GM18520 (cell line): ENCODE data around the gene CEP131.

Source experiments
- ATAC-seq: cut with Tn5 transposase; IDR thresholded peaks from one replicate; pipeline ENCODE4 v1.9.1; 2021; ENCODE audit not compliant: unreplicated experiment

The CEP131 gene

DNA sequence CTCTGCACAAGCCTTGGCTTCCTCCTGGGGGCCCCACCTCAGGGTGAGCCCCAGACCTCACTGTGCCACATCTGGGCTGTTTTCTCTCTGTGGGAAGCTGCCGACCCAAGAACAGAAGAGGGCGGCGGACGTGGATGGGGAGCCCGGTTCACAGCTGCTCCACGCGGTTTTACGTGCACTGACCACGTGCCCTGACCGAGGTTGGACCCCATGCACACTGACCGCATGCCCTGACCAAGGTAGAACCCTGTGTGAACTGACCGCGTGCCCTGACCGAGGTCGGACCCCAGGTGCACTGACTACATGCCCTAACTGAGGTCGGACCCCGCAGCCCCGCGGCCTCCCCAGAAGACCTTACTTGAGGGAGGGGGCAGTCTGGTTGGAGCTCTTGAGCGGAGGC, 19.6 kb downstream of the CEP131 start:
- no peak for ATAC-seq

DNA sequence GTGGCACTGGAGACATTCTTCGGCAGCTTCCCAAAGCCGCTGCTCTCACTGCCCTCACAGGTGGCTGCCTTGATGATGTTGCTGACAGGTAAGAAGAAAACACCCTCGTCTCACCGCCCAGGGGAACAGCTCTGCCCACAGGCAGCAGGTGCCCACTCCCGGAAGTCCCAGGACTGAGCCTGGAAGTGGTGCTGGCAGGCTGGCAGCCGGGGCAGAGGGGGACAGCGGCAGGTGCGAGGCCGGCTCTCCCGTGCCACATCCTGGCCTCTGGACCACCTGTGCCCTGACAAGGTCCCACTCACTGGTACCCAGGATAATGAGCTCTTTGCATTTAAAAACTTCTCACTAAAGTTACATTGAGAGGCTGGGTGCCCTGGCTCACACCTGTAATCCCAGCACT, 20.4 kb downstream of the CEP131 start:
- ATAC-seq, result no peak

DNA sequence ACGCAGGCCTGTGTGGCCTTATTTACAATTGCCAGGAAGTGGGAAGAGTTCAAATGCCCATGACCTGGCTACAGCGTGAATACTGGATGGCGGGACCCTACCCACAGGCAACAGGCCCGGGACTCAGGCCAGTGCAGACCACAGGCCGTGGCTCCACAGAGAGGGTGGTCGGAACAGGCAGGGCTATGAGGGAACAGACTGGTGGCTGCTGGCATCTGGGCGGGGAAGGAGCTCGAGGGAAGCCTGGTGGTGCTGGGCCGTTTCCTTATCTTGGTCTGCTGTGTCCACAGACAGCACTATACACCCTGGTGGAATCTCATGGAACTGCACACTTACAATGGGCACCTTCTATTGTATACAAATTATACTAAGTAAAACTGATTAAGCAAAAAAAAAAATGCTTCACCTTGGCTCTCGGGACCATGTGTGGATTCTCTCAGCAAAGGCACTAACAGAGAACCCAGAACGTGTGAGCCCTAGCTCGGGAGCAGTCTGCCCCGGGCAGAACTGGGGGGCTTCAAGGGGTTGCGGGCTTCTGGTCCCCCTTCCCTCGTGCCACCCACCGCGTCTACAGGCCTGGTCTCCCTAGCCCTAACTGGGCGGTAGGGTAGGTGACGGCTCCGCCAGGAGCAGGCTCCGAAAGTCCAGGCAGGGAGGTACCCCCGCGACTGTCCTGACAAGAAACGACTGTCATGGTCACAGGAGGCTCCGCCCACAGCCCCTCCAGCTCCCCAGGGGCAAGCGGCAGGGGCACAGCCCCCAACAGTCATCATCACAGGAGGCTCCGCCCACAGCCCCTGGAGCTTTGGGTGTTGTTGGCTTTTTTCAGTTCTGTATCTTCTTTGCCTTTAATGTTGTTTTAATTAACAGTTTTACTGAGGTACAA, 21.8 kb downstream of the CEP131 start:
- ATAC-seq, result no peak

DNA sequence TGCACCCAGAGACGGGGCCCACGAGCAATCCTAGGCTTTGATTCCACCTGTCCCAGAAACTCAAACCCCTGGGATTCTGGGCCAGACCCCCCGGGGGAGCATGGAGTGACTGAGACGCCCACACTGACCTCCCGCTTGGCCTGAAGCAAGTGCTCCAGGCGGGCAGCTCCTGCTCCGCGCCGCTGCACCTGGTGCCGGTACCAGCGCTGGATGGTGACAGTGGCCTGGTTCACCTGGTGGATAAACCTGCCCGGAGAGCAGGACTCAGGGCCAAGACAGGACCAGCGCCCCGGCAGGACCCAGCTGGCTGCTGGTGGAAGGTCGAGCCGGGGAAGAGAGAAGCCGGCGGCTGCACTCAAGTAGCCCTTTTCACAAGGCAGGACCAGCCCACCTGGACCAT, 22.6 kb downstream of the CEP131 start:
- no peak for ATAC-seq

DNA sequence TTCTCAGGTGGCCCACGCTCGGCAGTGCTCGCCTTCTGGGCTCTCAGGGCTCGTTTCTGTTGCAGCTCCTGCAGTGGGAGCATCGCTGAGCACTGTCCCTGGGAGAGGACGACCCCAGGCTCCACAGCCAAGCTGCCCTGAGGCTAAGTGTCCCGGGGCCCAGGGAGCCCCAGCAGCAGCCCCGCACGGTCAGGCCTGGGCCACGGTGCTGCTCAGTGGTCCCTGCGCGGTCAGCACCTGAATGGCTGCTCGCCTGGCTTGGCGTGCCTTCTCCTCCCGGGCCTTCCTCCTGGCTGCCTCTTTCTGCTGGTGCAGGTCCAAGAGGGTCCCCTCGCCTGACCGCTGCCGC, 23.3 kb downstream of the CEP131 start:
- no peak for ATAC-seq

DNA sequence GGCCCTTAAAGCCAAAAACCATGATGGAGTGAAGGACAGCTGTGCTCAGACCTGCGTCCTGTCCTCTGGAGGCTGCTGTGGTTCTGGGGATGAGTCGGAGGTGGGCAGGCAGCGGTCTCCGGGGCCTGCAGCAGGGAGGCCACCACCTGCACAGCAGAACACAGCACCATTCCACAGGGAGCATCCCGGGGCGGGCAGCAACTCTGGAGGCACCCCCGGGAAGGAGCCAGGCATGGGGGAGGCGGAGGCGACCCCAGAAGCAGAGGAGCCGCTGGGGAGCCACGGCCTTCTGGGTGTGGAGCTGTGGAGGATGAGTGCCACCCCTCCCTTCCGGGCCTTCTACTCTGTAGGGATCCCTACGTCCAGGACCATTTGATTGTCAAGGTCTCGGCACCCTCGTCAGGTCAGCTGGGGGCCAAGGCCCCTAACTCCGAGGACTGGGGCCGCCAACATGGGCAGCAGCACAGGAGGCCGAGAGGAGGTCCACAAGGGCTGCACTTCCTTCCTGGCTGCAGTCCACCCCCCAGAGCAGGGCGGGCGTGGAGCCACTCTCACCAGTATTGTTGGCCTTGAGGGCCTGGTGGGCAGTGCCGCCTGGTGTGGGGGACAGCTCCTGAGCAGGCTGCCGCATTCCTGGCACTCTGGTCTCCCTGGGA, 23.8 kb downstream of the CEP131 start:
- no peak for ATAC-seq

DNA sequence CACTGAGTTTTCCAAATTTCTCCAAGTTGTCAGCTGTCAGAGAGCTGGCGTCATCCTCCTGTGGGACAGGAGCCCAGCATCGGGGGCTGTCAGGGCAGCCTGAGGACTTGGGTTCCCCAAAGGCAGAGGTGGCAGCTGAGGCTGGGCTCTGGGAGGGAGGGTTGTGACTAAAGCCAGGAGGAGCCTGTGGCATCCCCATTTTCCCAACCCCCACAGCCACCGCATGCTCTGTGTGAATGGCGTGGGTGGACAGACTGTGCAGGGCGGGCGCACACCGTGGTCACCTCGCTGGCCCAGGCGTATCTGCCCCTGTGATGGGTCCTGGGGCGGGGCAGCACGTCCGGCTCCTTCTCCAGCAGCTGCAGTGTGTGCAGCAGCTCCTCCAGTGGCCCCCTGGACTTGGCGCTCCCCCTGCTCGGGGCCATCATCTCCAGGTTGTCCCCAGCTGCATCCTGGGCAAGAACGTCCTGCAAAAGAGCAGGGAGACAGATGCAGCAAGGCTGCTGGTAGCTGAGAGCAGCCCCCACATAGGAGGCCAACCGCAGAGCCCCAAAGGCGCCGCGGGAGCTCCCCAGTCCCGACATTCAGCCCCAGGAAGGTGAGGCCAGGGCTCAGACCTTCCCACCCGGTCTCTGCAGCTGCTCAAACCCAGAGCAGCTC, 24.8 kb downstream of the CEP131 start:
- ATAC-seq, result no peak

DNA sequence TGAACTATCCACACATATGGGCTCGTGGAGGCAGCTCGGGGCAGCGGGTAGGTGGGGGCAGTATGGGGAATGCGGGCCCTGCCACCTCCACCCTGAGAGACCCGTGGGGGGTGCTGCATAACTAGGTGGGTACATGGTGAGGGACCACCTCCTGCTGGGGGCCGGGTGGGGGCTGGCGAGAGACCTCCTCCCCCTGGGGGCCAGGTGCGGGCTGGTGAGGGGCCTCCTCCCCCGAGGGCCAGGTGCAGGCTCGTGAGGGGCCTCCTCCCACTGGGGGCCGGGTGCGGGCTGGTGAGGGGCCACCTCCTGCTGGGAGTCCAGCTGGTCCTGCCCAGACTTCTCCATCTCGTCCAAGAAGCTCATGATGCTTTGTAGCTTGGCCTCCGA, 25.4 kb downstream of the CEP131 start:
- no peak for ATAC-seq

DNA sequence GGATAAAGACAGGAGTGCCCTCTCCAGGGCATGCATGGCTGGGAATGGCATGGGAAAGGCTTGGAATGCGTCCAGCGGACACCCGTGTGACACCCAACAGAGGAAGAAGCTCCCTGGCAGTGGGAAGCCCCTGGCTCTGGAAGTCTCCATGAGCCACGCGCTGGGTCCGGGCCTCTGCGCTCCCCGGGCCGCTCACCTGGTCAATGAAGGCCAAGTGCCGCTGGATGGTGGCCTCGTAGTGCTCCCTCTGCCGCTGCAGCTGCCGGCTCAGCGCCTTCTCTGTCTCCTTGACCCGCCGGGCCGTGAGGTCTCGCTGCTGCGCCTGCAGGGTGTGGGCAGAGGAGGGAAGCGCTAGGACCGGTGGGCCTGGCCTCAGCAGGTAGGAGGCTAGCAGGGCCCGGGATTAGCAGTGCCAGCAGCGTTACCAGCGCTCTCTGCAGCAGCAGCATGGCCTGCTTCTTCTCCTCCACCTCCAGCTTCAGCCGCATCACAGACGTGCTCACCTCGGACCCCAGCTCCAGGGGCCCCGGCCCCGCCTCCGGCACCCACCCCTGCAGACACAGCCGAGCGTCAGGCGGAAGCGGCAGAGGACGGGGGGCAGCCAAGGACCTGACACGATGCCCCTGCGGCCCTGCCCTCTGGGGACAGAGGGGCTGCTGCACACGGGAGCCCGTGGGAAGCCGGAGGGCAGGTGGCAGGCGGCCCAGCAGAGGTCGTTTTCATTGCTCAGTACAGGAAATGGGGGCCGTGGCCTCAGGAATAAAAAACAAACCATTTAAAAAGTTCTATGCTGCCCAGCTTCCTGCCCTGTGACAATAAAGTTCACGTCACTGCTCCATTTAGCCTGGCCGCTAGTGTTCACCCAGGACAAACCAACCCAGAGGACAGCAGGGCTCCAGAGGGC, 26.0 kb downstream of the CEP131 start:
- no peak for ATAC-seq

DNA sequence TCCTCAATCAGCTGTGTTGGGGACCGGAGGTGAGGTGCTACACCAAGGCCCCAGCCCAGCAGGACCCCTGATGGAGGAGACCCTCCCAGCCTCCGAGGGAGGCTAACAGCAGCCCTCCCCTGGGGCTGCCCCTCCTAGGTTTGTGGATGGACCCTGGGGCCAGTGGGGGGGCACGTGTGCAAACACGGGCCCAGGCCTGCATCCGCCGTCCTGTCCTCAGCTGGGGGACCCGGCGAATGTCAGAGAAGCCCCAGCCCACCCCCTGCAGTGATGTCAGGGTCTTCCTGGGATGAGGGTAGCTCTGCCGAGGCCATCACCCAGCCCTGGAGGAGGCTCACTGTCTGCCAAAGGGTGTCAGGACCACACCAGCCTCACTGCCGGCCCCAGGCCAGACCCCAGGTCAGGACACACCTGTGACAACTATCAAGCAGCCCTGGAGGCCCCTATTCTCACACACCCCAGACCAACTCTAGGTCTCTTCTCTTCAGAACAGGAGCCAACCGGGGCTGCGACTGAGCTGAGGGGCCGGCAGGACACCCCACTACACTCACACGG, 26.7 kb downstream of the CEP131 start:
- ATAC-seq, result no peak

DNA sequence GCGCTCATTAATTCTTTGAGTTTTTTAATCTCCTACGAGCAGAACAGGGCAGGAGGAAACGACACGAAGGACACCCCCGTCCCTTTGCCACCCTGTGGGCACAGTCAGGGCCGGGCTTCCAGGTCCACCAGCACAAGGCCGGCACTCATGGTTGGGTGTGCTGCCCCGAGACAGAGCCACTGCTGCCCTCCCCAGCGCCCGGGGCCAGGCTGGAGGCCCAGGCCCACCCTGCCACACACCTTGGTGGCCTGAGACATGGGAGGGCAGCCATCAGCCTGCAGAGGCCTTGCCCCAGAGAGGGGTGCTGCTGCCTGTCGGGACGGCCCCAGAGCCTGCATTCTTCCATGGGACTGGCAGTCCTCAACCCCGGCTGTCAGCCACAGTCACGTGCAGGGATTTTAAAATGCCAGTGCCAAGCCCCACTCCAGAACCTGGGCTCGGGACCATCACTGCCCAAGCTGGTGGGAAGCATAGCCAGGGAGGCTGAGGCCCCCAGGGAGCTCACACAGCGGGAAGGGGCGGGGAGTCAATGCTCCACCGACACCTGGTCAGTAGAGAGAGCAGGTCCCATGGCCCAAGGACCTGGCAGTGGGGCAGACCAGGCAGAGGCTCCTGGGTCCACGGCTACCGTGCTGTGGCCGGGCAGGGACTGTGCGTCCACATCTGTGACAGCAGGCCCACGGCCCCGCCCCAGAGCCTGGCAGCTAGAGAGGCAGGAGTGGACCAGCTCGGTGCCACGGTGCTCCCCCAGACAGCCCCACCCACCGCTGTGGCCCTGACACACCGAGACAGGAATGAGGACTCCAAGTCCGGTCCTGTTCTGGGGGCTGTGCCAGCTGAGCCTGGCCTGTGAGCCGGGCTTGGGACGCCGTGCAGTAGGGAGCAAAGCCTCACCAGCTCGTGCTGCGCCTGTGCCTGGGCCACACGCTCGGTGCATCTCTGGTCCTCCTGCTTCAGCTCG, 27.5 kb downstream of the CEP131 start:
- no peak for ATAC-seq

DNA sequence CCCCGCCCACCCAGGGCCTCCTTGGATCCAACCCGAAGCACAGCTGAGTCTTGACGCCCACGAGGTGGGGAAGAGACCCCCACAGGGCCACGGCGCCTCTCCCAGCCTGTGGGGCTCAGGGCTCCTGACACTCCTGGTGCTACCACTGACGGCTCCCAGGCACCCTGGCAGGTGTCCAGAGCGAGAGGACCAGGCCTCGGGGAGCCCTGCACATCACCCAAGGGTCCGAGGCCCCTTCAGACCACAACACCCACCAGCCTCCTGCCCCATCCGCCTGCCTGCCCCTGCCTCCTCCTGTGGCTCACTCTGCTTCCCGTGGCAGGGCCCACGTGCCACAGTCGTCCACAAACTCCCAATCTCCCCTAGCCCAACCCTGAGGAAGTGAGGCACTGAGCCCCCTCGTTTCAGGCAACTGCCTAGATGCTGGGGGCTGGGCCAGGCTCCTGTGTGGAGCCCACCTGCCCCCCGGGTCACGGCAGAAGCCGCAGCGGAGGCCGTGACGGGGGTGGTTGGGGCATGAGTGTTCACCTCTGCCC, 28.5 kb downstream of the CEP131 start:
- no peak for ATAC-seq

DNA sequence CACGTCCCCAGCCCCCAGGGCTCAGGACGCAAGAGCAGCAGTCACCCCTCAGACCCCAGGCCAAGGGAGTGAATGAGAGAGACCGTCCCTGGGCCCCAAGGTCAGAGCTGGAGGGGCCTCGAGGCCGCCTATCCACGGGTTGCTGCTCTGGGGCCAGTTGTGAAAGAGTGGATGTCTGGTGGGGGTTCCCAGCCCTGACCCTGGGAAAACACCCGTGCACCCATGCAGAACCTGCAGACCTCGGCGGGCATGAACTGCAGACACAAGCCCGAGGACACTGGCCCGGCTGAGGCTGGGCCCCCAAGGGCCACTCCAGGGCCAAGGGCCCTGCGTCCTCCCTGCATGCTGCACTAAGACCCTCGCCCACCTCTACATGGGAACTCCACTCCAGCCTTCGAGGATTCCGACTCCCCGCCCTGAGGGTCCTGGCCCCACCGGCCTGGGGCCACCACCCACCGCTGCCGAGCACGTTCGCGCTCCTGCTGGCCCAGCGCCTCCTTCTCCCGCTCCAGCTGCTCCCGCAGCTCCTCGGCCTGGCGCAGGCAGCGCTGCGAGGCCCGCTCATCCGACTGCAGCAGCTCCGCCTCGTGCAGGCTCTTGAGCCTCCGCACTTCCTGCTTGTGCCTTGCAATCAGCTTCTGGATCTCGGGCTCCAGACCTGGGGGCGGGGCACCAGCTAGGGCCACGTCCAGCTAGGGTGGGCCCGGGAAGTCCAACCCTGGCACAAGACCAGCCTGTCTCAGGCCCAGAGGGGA, 29.1 kb downstream of the CEP131 start:
- ATAC-seq, result no peak

DNA sequence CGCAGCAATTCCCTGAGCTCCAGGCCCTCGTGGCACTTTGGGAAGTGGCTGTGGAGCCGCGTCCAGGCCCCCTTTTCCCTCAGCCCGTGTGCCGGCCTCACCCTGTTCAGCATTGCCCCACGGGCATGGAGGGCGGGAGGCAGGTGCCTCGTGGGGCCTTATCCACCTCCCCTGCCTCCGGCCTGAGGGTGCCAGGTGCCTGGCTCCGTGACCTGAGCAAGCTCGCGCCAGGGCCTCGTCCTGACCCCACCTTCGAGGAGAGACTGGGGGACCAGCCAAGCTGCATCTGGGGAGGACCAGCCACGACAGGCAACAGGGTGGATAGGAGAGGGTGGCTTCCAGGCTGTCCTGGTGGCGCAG, 29.7 kb downstream of the CEP131 start:
- ATAC-seq, result no peak

DNA sequence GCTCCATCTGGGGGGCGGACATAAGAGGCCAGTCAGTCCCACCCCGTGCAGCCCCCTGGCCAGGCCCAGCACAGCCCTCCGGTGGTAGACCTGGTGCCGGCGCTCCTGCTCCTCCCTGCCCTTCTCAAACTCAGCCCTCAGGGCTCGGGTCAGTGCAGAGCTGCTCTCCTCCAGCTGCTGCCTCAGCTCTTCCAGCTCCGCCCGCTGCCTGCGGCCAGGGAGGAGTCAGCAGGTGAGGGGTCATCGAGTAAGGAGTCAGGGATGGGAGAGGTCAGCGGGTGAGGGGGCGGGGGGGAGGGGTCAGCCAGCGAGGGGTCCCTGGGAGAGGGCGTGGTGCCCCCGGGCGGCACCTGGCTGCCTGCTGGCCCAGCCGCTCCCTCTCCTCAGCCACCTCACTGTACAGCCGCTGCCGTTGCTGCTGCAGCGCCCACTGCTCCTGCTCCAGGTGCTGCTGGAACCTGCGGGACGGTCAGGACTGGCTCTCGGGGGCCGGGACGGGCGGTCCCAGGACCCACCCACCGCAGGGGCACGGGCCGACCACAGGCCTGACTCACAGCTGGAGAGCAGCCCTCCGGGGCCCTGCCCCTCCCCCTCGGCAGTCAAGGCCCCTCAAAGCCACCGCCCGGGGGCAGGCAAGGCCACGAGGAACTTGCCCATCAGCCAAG, 30.2 kb downstream of the CEP131 start:
- ATAC-seq, result no peak

DNA sequence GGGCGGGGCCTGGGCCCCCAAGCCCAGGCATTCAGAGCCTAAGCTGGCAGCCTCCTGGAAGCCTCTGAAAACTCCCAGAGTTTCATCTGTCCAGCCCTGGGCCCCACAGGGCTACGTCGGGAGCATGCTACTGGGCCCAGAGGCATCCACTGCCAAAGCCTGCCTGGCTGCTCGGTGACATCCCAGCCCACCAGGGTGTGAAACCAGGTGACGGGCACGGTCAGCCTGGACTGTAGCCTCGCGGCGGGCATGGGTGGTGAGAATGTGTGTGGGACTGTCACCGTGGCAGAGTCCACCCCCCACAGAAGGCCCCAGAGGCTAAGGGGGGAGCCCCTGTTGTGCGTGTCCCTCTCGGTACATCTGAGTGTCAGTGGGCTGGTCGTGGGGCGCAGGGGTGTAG, 31.1 kb downstream of the CEP131 start:
- no peak for ATAC-seq

DNA sequence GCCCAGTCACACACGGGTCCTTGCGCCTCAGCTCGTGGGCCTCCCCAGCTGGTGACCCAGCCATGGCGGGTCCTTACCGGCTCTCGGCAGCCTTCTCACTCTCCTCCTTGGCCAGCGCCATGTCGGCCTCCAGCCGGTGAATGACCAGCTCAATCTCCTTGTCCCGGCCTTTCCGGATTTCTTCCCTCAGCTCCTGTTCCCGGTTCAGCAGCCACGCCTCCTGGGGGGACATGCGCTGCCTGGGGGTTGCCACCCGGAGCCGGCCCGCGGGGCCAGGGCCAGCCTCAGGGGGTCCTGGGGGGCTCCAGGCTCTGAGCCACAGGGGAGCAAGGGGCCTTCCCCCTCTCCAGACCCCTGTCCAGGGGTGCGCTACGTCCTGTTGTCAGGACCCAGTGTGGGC, 31.6 kb downstream of the CEP131 start:
- no peak for ATAC-seq

DNA sequence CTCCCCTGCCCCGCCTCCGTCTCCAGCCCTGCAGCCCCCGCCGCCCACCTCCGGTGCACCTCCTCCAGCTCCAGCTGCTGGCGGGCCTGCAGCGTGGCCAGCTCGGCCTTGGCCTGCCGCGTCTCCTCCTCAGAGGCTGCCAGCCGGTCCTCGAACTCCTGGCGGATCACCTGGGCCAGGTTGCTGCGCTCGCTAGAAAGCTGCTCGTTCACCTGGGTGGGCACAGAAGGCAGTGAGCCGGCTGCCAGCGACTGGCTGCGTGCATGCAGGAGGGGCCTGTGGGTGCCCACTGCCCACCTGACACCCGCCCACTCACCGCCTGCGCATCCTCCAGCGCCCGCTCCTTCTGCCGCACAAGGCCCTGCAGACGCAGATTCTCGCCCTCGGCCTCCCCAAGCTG, 32.2 kb downstream of the CEP131 start:
- ATAC-seq, result no peak
